Measurements from ENCODE around the gene HSPB8.

DNA sequence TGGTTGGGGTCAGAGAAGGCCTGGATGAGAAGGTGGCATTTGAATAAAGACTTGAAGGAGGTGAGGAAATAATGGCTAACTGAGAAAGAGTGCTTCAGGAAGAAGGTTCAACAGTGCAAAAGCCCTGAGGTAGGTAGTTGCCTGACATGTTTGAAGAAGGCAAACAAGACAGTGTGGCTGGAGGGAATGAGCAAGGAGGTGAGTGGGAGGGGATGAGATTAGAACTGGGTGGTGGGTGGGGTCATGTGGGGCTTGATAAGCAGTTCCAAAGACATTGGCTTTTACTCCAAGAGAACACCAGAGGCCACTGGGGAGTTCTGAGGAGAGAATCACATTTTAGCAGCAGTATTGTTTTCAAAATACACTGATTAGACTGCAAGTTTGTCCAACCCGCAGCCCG, 50.5 kb downstream of the HSPB8 start:
- TF ChIP-seq, protein P1, sequence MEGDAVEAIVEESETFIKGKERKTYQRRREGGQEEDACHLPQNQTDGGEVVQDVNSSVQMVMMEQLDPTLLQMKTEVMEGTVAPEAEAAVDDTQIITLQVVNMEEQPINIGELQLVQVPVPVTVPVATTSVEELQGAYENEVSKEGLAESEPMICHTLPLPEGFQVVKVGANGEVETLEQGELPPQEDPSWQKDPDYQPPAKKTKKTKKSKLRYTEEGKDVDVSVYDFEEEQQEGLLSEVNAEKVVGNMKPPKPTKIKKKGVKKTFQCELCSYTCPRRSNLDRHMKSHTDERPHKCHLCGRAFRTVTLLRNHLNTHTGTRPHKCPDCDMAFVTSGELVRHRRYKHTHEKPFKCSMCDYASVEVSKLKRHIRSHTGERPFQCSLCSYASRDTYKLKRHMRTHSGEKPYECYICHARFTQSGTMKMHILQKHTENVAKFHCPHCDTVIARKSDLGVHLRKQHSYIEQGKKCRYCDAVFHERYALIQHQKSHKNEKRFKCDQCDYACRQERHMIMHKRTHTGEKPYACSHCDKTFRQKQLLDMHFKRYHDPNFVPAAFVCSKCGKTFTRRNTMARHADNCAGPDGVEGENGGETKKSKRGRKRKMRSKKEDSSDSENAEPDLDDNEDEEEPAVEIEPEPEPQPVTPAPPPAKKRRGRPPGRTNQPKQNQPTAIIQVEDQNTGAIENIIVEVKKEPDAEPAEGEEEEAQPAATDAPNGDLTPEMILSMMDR (optimal IDR thresholded peaks at IDR 0.05 in 1 of 3, IDR thresholded peaks at IDR 0.05 in 1 of 3, conservative IDR thresholded peaks at IDR 0.05 in 1 of 3; ENCODE audit: extremely low read depth in 1 of 3, insufficient read depth in 2 of 3, low read length in 3 of 3), result no peak
- TF ChIP-seq EZH2 (IDR thresholded peaks at IDR 0.05; ENCODE audit: low read length), result no peak

All from keratinocyte (primary cell).